Fibroblast of lung (primary cell): ENCODE data around the gene CXCL12.

ENCODE experiments used
- EZH2 ChIP-seq: IDR thresholded peaks from 2 replicates; pipeline ENCODE4 v1.5.1; 2012; ENCODE audit warnings: low read length, control low read depth, mild to moderate bottlenecking; ENCODE audit errors: missing control alignments
- TF ChIP-seq, protein P1 (sequence below), 2 donors: IDR thresholded peaks in 1 of 2; conservative IDR thresholded peaks in 1 of 2; 1 replicate in 1 of 2; 2 replicates in 1 of 2; pipeline ENCODE4 v1.5.1; 2011 to 2012; ENCODE audit warnings: low read length in 2 of 2, control low read depth in 1 of 2, inconsistent platforms in 1 of 2, low read depth in 1 of 2, mild to moderate bottlenecking in 1 of 2

DNA sequence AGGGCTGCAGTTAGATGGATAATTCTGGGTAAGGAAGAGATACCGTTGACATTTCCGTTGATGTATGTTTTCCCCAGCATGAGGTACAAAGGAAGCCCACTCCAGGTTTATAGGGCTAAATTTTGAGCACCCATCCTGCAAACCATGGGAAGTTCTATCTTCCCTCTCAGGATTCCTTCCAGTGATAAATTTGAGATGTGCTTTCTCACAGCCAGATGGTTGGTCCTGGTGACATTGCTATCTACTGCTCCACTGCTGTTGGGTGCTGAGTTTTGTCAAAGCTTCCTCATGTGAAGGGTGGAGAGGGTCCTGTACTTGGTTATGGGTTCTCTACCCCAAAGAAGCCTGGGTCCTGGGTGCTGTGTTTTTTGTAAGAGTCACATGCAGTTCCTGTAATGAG lies 57.4 kb downstream of the CXCL12 start:
- no peak for TF ChIP-seq EZH2
- TF ChIP-seq, protein P1, sequence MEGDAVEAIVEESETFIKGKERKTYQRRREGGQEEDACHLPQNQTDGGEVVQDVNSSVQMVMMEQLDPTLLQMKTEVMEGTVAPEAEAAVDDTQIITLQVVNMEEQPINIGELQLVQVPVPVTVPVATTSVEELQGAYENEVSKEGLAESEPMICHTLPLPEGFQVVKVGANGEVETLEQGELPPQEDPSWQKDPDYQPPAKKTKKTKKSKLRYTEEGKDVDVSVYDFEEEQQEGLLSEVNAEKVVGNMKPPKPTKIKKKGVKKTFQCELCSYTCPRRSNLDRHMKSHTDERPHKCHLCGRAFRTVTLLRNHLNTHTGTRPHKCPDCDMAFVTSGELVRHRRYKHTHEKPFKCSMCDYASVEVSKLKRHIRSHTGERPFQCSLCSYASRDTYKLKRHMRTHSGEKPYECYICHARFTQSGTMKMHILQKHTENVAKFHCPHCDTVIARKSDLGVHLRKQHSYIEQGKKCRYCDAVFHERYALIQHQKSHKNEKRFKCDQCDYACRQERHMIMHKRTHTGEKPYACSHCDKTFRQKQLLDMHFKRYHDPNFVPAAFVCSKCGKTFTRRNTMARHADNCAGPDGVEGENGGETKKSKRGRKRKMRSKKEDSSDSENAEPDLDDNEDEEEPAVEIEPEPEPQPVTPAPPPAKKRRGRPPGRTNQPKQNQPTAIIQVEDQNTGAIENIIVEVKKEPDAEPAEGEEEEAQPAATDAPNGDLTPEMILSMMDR (conservative IDR thresholded peaks at IDR 0.05 in 1 of 2, IDR thresholded peaks at IDR 0.05 in 1 of 2; ENCODE audit: low read depth in 1 of 2, low read length in 2 of 2): no peak
